Common myeloid progenitor, CD34-positive (primary cell): ENCODE results near the gene BRCC3.
"Not testable (repeated sequence)": the region's sequence is repeated elsewhere in the genome, so short reads cannot be mapped to it uniquely, and the experiment has no call there.

Experiments used
- CTCF ChIA-PET: fragments of 350-600 bp; sonication (Branson Sonifier 250); formaldehyde crosslinking; loops from one replicate; lab custom pipeline; 2021; ENCODE audit warnings: antibody characterized with exemption; lab: Charles Lee
- POLR2A ChIA-PET: fragments of 350-600 bp; sonication (Branson Sonifier 250); formaldehyde crosslinking; loops from one replicate; lab custom pipeline; 2021; ENCODE audit warnings: antibody characterized with exemption; lab: Charles Lee
- DNase-seq, 3 donors: peaks; one replicate each; pipeline versions ENCODE4 v3.0.0 to v3.0.0-alpha.2; 2013
- H3K27ac ChIP-seq, 2 experiments: 1 replicate in 1 of 2; 2 replicates in 1 of 2; pipeline ENCODE4 v1.7.0; 2013; ENCODE audit warnings: inconsistent platforms in 2 of 2, low read length in 2 of 2, mild to moderate bottlenecking in 2 of 2, low read depth in 1 of 2, moderate library complexity in 1 of 2; ENCODE audit not compliant: severe bottlenecking in 2 of 2, insufficient read depth in 1 of 2, poor library complexity in 1 of 2
- H3K27me3 ChIP-seq, 5 experiments: replicated peaks in 2 of 5; 1 replicate in 3 of 5; 2 replicates in 2 of 5; pipeline versions ENCODE4 v1.6.1 to v1.7.0; 2013; ENCODE audit warnings: low read length in 4 of 5, mild to moderate bottlenecking in 2 of 5, moderate library complexity in 2 of 5, inconsistent platforms in 1 of 5; ENCODE audit not compliant: insufficient read depth in 5 of 5, control insufficient read depth in 4 of 5
- H3K36me3 ChIP-seq, 4 experiments: 1 replicate in 2 of 4; 2 replicates in 2 of 4; pipeline versions ENCODE4 v1.6.1 to v1.7.0; 2013; ENCODE audit warnings: low read length in 3 of 4, control low read depth in 1 of 4, mild to moderate bottlenecking in 1 of 4; ENCODE audit not compliant: control insufficient read depth in 4 of 4, insufficient read depth in 4 of 4
- H3K4me1 ChIP-seq, 4 experiments: 1 replicate in 3 of 4; 2 replicates in 1 of 4; pipeline versions ENCODE4 v1.6.1 to v1.7.1; 2013; ENCODE audit warnings: low read length in 3 of 4, mild to moderate bottlenecking in 3 of 4, control low read depth in 1 of 4, inconsistent platforms in 1 of 4, moderate library complexity in 1 of 4; ENCODE audit not compliant: control insufficient read depth in 4 of 4, insufficient read depth in 4 of 4; ENCODE audit errors: control extremely low read depth in 1 of 4
- H3K4me3 ChIP-seq, 7 experiments: 1 replicate in 4 of 7; 2 replicates in 3 of 7; pipeline versions ENCODE4 v1.5.1 to v1.7.0; 2013; ENCODE audit warnings: mild to moderate bottlenecking in 7 of 7, low read length in 6 of 7, moderate library complexity in 6 of 7, inconsistent platforms in 2 of 7, low read depth in 2 of 7, control low read depth in 1 of 7; ENCODE audit not compliant: insufficient read depth in 4 of 7, control insufficient read depth in 1 of 7; ENCODE audit errors: extremely low read depth in 1 of 7
- H3K9me3 ChIP-seq, 5 experiments: 1 replicate in 4 of 5; 2 replicates in 1 of 5; pipeline versions ENCODE4 v1.6.1 to v1.7.1; 2013; ENCODE audit warnings: low read length in 4 of 5, mild to moderate bottlenecking in 2 of 5, inconsistent platforms in 1 of 5, low read depth in 1 of 5, moderate library complexity in 1 of 5; ENCODE audit not compliant: control insufficient read depth in 4 of 5, insufficient read depth in 2 of 5; ENCODE audit errors: control extremely low read depth in 1 of 5
- WGBS: methylation state at CpG from one replicate; pipeline ENCODE4 v1.1.5; 2013; ENCODE audit not compliant: insufficient coverage; 5-methylcytosine and 5-hydroxymethylcytosine counted together

BRCC3 gene

GRCh38 chrX:155132110-155132509 is 60.8 kb downstream of the BRCC3 start:
- Histone ChIP-seq H3K27ac (no peak overlapping the region), H3K36me3 (peaks cover 0 to 1% (median 0%) of the 10 kb centered on the region in 4 experiments), H3K4me1 (no peaks in the 10 kb centered on the region), H3K9me3 (peaks cover 0 to under 1% (median 0%) of the 10 kb centered on the region in 5 experiments), H3K4me3 (no peak overlapping the region), H3K27me3 (no peaks in the 10 kb centered on the region)
- WGBS = 50% methylated on average over 1 of the region's 1 CpG
- ChIA-PET CTCF (interaction anchor here (0.7 kb wide), 1 partner anchor 11 kb away, joined by 3 read pairs; no protein-coding TSS in a partner anchor), POLR2A (no interaction called here)
- no peak for DNase-seq

DNA sequence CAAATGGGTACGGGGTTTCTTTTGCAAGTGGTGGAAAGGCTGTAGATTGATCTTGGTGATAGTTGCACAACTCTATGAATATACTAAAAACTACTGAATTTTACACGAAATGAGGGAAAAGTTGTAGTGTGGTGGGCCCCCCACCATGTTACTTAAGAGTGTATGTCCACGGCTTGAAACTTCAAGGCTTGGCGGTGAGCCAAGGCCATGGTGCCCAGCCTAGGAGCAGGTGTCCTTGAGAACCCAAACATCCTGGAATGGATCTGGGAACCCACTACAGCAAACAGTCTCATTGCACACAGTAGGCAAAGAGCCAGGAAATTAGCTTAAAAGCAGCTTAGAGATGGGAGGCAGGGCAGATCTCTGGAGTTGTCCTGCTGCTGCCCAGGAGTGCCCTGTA is 62.9 kb downstream of the BRCC3 start:
- Histone ChIP-seq H3K4me3 (no peak overlapping the region), H3K27ac (no peak overlapping the region), H3K9me3 (no peaks in the 10 kb centered on the region), H3K27me3 (no peaks in the 10 kb centered on the region), H3K36me3 (no peaks in the 10 kb centered on the region), H3K4me1 (no peaks in the 10 kb centered on the region)
- WGBS = 94% methylated on average over 2 of the region's 4 CpGs
- POLR2A ChIA-PET = no interaction called here
- DNase-seq = no peak
- CTCF ChIA-PET = no interaction called here

DNA sequence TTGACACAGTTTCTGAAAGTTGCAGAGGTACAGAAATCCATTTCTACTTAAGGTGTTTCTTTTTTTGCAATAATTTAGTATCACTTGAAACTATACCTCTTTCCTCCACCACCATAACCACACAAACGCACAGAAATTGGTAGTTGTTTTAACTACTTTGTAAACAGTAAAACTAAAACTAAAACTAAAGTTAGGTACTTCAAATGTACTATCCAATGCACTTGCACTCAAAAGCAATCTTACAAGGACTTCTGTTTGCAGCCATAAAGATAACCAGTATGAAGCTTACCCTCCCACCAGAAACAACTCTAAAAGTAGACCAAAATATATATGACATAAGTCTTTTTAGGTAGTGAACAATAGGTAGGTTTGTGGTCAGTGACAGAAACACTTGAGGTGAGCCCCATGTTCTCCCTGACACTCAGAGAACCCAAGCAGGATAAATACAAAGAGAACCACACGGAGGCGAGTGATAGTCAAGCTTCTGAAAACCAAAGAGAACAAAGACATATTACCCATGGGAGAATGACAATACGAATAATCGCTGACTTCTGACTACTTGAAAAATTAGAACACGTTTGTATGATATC is 72.7 kb downstream of the BRCC3 start:
- WGBS = 60% methylated on average over 4 of the region's 6 CpGs
- Histone ChIP-seq H3K27me3 (no peaks in the 10 kb centered on the region), H3K9me3 (no peaks in the 10 kb centered on the region), H3K4me1 (no peaks in the 10 kb centered on the region), H3K36me3 (no peaks in the 10 kb centered on the region), H3K4me3 (no peak overlapping the region), H3K27ac (no peak overlapping the region)
- CTCF ChIA-PET = no interaction called here
- POLR2A ChIA-PET = no interaction called here
- no peak for DNase-seq

GRCh38 chrX:155144926-155145325 is 73.6 kb downstream of the BRCC3 start:
- H3K36me3 ChIP-seq = no peaks in the 10 kb centered on the region
- H3K9me3 ChIP-seq = no peaks in the 10 kb centered on the region
- CTCF ChIA-PET = no interaction called here
- no peaks in the 10 kb centered on the region for H3K4me1 ChIP-seq
- no peak overlapping the region for H3K4me3 ChIP-seq
- 100% methylated on average over 1 of the region's 4 CpGs for WGBS
- H3K27ac ChIP-seq = no peak overlapping the region
- DNase-seq = no peak
- POLR2A ChIA-PET = no interaction called here
- no peaks in the 10 kb centered on the region for H3K27me3 ChIP-seq

- H3K4me3 ChIP-seq, H3K9me3 ChIP-seq: not testable (repeated sequence)
Observed at GRCh38 chrX:155147612-155148011, 76.3 kb downstream of the BRCC3 start.

DNA sequence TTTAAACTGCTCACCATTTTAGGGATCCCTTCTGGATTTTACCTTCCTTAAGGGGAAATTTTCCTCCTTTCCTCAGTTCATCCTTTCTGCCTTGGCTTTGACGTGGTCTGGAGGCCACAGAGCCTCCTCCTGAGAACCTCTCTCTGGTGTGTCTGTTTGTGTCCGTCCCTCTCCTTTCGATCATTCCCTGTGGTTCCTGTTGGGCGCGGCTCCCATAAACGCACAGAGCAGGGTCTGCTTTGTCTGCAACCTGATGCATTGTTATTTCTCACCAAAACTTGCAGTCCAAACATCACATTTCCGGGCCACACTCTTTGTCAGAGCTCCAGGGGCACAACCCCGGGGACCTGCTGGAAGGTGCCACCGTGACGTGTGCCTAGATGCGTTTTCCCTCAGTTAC is 76.9 kb downstream of the BRCC3 start:
- H3K9me3 ChIP-seq, H3K27me3 ChIP-seq, H3K36me3 ChIP-seq, H3K4me3 ChIP-seq, DNase-seq, H3K27ac ChIP-seq, H3K4me1 ChIP-seq: not testable (repeated sequence)
- no CpG with 5 or more reads among the region's 11 CpGs for WGBS
- ChIA-PET POLR2A (interaction anchor here (0.6 kb wide), 1 partner anchor 172 kb away, joined by 3 read pairs; no protein-coding TSS in a partner anchor), CTCF (interaction anchor here (1.1 kb wide), 1 partner anchor 11 kb away, joined by 5 read pairs; no protein-coding TSS in a partner anchor)

More at GRCh38 chrX:155147612-155148011, 76.3 kb downstream of the BRCC3 start:
- CTCF ChIA-PET, H3K4me1 ChIP-seq, H3K27me3 ChIP-seq, H3K36me3 ChIP-seq, DNase-seq, POLR2A ChIA-PET: not testable (repeated sequence)
- H3K27ac ChIP-seq = peak overlapping the region in 1 of 2 experiments; percentile 17
- WGBS = no CpG with 5 or more reads among the region's 6 CpGs

- H3K27ac ChIP-seq = no peak overlapping the region
- CTCF ChIA-PET = interaction anchor here (1.1 kb wide), 1 partner anchor 12 kb away, joined by 5 read pairs; no protein-coding TSS in a partner anchor
Observed at GRCh38 chrX:155148724-155149537, 77.6 kb downstream of the BRCC3 start.

More at GRCh38 chrX:155148724-155149537, 77.6 kb downstream of the BRCC3 start:
- Histone ChIP-seq H3K4me3 (no peak overlapping the region), H3K4me1 (no peaks in the 10 kb centered on the region), H3K9me3 (no peaks in the 10 kb centered on the region), H3K36me3 (no peaks in the 10 kb centered on the region), H3K27me3 (no peaks in the 10 kb centered on the region)
- DNase-seq = peak; percentile 18 to 50 (median 37)
- 64% methylated on average over 6 of the region's 7 CpGs for WGBS
- POLR2A ChIA-PET = interaction anchor here (0.6 kb wide), 1 partner anchor 173 kb away, joined by 3 read pairs; no protein-coding TSS in a partner anchor
